Measurements from ENCODE around the gene PPFIA4.

Gene PPFIA4

DNA sequence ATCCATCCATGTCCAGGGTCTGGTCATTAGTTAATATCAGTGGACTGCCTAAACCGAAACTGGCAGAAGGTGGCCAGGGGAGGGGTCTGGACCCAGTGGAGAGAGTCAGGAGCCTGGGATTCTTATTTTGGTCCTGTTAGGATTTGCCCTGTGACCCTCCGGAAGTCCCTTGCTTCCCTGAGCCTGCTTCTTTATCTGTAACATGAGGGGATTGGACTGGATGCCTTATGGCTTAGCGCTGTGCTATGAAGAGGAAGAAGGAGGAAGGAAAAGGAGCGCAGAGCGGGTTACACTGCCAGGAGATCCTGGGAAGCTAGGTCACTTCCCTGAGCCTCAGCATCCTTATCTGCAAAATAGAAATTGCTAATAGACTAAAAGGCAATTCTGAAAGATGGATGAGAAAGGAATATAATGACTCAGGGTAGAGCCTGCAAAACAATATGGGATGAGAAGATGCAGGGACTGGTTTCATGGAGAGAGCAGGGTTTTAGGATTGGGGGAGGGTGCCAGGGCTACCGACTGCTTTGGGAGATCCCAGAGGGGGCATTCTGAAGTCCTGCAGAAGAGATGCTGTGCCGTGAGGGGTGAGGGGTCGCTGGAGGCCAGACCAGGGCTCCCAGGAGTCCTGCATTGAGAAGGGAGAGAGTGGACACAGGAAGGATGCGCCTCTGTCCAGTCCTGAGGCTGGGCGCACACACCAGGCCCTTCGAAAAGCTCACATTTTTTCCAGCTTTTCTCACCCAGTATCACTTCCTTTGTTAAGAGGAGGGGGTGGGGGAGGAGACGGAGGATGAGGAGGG is 100.8 kb downstream of the PPFIA4 start:
- DNase-seq (ENCODE audit: low spot score) = no peak

DNA sequence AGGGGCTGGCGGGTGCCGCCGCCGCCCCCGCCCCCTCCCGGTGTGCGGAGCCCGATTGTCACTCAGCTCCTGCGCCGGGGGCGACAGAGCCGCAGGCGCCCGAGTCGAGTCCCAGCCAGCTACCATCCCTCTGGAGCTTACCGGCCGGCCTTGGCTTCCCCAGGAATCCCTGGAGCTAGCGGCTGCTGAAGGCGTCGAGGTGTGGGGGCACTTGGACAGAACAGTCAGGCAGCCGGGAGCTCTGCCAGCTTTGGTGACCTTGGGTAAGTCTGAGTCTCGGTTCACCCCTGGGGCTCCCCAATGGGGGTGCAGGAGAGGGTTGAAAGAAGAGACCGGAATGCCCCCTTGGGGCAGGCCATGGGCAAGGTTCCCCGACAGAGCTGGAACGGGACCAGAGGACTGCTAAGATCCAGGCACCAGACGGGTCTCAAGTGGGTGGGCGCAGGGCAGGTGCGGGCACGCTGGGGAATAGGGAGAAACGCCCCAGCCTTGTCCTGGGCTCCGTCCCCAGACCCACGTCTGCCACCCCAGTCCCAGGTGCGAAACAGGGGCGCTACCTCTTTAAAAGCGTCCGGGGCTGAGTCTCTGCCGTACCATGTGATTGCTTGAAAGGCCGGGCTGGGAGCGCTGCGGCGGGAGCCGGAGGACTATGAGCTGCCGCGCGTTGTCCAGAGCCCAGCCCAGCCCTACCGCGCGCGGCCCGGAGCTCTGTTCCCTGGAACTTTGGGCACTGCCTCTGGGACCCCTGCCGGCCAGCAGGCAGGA is 101.6 kb downstream of the PPFIA4 start, which contains the start of gene ADORA1:
Gene ADORA1, plus strand, starts transcription at position 61 of the 765 bp plus-strand sequence. CDS start 1,116 bp downstream, outside the sequence.
- DNase-seq (ENCODE audit: low spot score) = peak; percentile 88

DNA sequence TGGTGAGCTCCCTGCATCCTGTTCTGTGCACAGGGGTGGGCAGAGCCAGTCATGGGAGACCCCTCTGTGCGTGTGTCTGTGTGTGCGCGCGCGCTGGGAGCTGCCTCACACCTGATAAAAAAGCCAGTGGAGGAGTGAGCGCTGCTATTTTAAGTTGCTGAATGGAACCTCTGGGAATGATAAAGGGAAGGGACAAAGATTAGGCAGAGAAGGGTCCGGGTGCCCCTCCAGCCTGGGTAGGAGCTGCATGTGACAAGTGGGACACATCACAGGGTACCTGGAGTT is 102.1 kb downstream of the PPFIA4 start:
- DNase-seq (ENCODE audit: low spot score) = no peak
